ENCODE results near the gene CTNNA2. TPM values are rescaled to one million over a fixed set of nuclear protein-coding genes. Genes with fewer than 3 reads are reported as not detected.

The CTNNA2 gene
- total RNA-seq, 1 donor from 2014 or later = 15.0 TPM

- Mint-ChIP-seq H3K4me1 (ENCODE audit: unreplicated experiment) (no peaks in the 10 kb centered on the region), H3K4me3 (no peak overlapping the region), H3K36me3 (no peaks in the 10 kb centered on the region), H3K9me3 (no peaks in the 10 kb centered on the region), H3K27me3 (no peaks in the 10 kb centered on the region), H3K27ac (no peak overlapping the region)
- DNase-seq (ENCODE audit: extremely low spot score, unreplicated experiment) = no peak
- TF ChIP-seq, protein P1, sequence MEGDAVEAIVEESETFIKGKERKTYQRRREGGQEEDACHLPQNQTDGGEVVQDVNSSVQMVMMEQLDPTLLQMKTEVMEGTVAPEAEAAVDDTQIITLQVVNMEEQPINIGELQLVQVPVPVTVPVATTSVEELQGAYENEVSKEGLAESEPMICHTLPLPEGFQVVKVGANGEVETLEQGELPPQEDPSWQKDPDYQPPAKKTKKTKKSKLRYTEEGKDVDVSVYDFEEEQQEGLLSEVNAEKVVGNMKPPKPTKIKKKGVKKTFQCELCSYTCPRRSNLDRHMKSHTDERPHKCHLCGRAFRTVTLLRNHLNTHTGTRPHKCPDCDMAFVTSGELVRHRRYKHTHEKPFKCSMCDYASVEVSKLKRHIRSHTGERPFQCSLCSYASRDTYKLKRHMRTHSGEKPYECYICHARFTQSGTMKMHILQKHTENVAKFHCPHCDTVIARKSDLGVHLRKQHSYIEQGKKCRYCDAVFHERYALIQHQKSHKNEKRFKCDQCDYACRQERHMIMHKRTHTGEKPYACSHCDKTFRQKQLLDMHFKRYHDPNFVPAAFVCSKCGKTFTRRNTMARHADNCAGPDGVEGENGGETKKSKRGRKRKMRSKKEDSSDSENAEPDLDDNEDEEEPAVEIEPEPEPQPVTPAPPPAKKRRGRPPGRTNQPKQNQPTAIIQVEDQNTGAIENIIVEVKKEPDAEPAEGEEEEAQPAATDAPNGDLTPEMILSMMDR (conservative IDR thresholded peaks at IDR 0.05) = no peak
Measured at GRCh38 chr2:79573895-79574674, 61.2 kb downstream of the CTNNA2 start.

DNA sequence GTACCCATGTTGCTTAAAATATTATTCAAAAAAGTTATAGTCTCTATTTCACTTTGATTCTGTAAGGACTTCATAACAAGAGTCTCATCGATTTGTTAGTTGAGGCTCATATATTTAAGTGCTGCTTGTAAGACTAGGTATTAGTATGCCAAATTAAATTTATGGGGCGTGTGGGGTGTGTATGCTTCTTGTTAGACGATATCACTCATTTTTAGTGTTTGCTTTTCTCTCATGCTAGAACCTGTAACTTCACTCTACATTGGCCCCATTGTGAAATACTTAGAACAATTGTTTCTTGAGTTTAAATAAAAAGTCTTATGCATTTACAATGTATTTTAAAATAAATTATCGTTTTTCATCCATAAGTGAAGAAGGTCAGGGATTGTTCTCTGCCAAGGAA lies 63.6 kb downstream of the CTNNA2 start:
- no peak for DNase-seq (ENCODE audit: extremely low spot score, unreplicated experiment)
- Mint-ChIP-seq H3K27me3 (no peaks in the 10 kb centered on the region), H3K36me3 (no peaks in the 10 kb centered on the region), H3K4me1 (ENCODE audit: unreplicated experiment) (peaks cover 5% of the 10 kb centered on the region), H3K9me3 (no peaks in the 10 kb centered on the region), H3K27ac (no peak overlapping the region), H3K4me3 (no peak overlapping the region)
- TF ChIP-seq, protein P1 (conservative IDR thresholded peaks at IDR 0.05) = no peak

DNA sequence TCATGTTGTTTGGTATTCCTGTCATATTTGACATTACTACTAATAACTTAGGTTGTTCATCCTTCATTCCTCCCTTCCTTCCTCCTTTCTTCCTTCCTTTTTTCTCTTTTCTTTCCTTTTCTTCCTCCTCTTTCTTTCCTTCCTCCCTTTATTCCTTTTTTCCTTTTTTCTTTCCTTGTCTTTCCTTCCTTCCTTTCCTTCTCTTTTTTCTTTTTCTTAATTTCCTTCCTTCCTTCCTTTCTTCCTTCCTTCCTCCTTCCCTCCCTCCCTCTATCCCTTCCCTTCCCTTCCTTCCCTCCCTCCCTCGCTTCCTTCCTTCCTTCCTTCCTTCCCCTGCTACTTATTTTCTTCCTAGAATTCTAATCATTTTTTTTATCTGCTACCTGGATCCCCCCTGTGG lies 66.1 kb downstream of the CTNNA2 start:
- DNase-seq (ENCODE audit: extremely low spot score, unreplicated experiment) = no peak
- H3K9me3 Mint-ChIP-seq = no peaks in the 10 kb centered on the region
- H3K4me3 Mint-ChIP-seq = no peak overlapping the region
- peaks cover 4% of the 10 kb centered on the region for H3K27me3 Mint-ChIP-seq
- peaks cover 5% of the 10 kb centered on the region for H3K4me1 Mint-ChIP-seq (ENCODE audit: unreplicated experiment)
- H3K36me3 Mint-ChIP-seq = no peaks in the 10 kb centered on the region
- TF ChIP-seq, protein P1 (conservative IDR thresholded peaks at IDR 0.05) = no peak
- H3K27ac Mint-ChIP-seq = no peak overlapping the region

- DNase-seq (ENCODE audit: extremely low spot score, unreplicated experiment) = no peak
- no peaks in the 10 kb centered on the region for H3K36me3 Mint-ChIP-seq
- H3K27ac Mint-ChIP-seq = no peak overlapping the region
- TF ChIP-seq, protein P1 (conservative IDR thresholded peaks at IDR 0.05) = peak; percentile 32
- H3K27me3 Mint-ChIP-seq = peaks cover 4% of the 10 kb centered on the region
- H3K9me3 Mint-ChIP-seq = no peaks in the 10 kb centered on the region
- H3K4me1 Mint-ChIP-seq (ENCODE audit: unreplicated experiment) = peaks cover 5% of the 10 kb centered on the region
- no peak overlapping the region for H3K4me3 Mint-ChIP-seq
Measured at GRCh38 chr2:79580175-79580574, 67.3 kb downstream of the CTNNA2 start.

GRCh38 chr2:79585701-79586433 lies 73.0 kb downstream of the CTNNA2 start:
- no peak for DNase-seq (ENCODE audit: extremely low spot score, unreplicated experiment)
- peaks cover 19% of the 10 kb centered on the region for H3K27me3 Mint-ChIP-seq
- TF ChIP-seq, protein P1 (conservative IDR thresholded peaks at IDR 0.05) = no peak
- H3K27ac Mint-ChIP-seq = no peak overlapping the region
- H3K4me3 Mint-ChIP-seq = no peak overlapping the region
- no peaks in the 10 kb centered on the region for H3K9me3 Mint-ChIP-seq
- H3K36me3 Mint-ChIP-seq = no peaks in the 10 kb centered on the region
- peaks cover 6% of the 10 kb centered on the region for H3K4me1 Mint-ChIP-seq (ENCODE audit: unreplicated experiment)
